ENCODE results near the gene TRH.
A peak's percentile ranks its signal among the peaks of the same experiment; 100 is the strongest.

TRH gene

GRCh38 chr3:129974564-129974832, at the start of gene TRH:
Gene TRH (plus strand): TSS chr3:129974720. CDS start chr3:129975817, 1,097 bp downstream.
- Histone ChIP-seq H3K9me3 (ENCODE audit: control insufficient read depth in 2 of 2, low read length in 2 of 2) (no peaks in the 10 kb centered on the region), H3K9ac (ENCODE audit: low read length in 2 of 2) (no peak within 1 kb of the TSS), H3K36me3 (ENCODE audit: control insufficient read depth in 2 of 2, insufficient read depth in 2 of 2, low read length in 2 of 2) (no peaks in the 10 kb centered on the region), H3K27ac (ENCODE audit: low read length) (no peak within 1 kb of the TSS), H3K4me1 (ENCODE audit: control insufficient read depth, insufficient read depth, low read length) (peaks cover 12% of the 10 kb centered on the region), H3K4me3 (ENCODE audit: low read length in 2 of 2) (peak within 1 kb of the TSS; percentile 13 to 64), H3K27me3 (ENCODE audit: control insufficient read depth in 1 of 2, insufficient read depth in 2 of 2, low read length in 2 of 2) (peaks cover 39 to 53% of the 10 kb centered on the region in 2 donors)

- peaks cover 8 to 13% of the 10 kb centered on the region in 2 donors for H3K9me3 ChIP-seq (ENCODE audit: control insufficient read depth in 2 of 2, low read length in 2 of 2)
- no peak overlapping the region for H3K4me3 ChIP-seq (ENCODE audit: low read length in 2 of 2)
- no peaks in the 10 kb centered on the region for H3K27me3 ChIP-seq (ENCODE audit: control insufficient read depth in 1 of 2, insufficient read depth in 2 of 2, low read length in 2 of 2)
- no peaks in the 10 kb centered on the region for H3K36me3 ChIP-seq (ENCODE audit: control insufficient read depth in 2 of 2, insufficient read depth in 2 of 2, low read length in 2 of 2)
- H3K4me1 ChIP-seq (ENCODE audit: control insufficient read depth, insufficient read depth, low read length), result no peaks in the 10 kb centered on the region
- H3K9ac ChIP-seq (ENCODE audit: low read length in 2 of 2), result no peak overlapping the region
- no peak overlapping the region for H3K27ac ChIP-seq (ENCODE audit: low read length)
These were observed 47.4 kb upstream of the TRH start for GRCh38 chr3:129927072-129927471.

GRCh38 chr3:129929383-129929782, 45.1 kb upstream of the TRH start:
- no peak overlapping the region for H3K27ac ChIP-seq (ENCODE audit: low read length)
- no peaks in the 10 kb centered on the region for H3K36me3 ChIP-seq (ENCODE audit: control insufficient read depth in 2 of 2, insufficient read depth in 2 of 2, low read length in 2 of 2)
- H3K4me3 ChIP-seq (ENCODE audit: low read length in 2 of 2), result no peak overlapping the region
- peaks cover 0 to 2% of the 10 kb centered on the region in 2 donors for H3K27me3 ChIP-seq (ENCODE audit: control insufficient read depth in 1 of 2, insufficient read depth in 2 of 2, low read length in 2 of 2)
- no peak overlapping the region for H3K9ac ChIP-seq (ENCODE audit: low read length in 2 of 2)
- peaks cover 2% of the 10 kb centered on the region for H3K4me1 ChIP-seq (ENCODE audit: control insufficient read depth, insufficient read depth, low read length)
- H3K9me3 ChIP-seq (ENCODE audit: control insufficient read depth in 2 of 2, low read length in 2 of 2), result peaks cover 4 to 13% of the 10 kb centered on the region in 2 donors

- Histone ChIP-seq H3K9me3 (ENCODE audit: control insufficient read depth in 2 of 2, low read length in 2 of 2) (peaks cover 4 to 13% of the 10 kb centered on the region in 2 donors), H3K27ac (ENCODE audit: low read length) (no peak overlapping the region), H3K27me3 (ENCODE audit: control insufficient read depth in 1 of 2, insufficient read depth in 2 of 2, low read length in 2 of 2) (peaks cover 0 to 2% of the 10 kb centered on the region in 2 donors), H3K4me1 (ENCODE audit: control insufficient read depth, insufficient read depth, low read length) (peaks cover 3% of the 10 kb centered on the region), H3K36me3 (ENCODE audit: control insufficient read depth in 2 of 2, insufficient read depth in 2 of 2, low read length in 2 of 2) (no peaks in the 10 kb centered on the region), H3K4me3 (ENCODE audit: low read length in 2 of 2) (no peak overlapping the region), H3K9ac (ENCODE audit: low read length in 2 of 2) (no peak overlapping the region)
These were observed 41.0 kb upstream of the TRH start for GRCh38 chr3:129933471-129933870.

GRCh38 chr3:129934234-129935123, 40.0 kb upstream of the TRH start:
- peaks cover 4 to 10% of the 10 kb centered on the region in 2 donors for H3K9me3 ChIP-seq (ENCODE audit: control insufficient read depth in 2 of 2, low read length in 2 of 2)
- no peak overlapping the region for H3K9ac ChIP-seq (ENCODE audit: low read length in 2 of 2)
- no peak overlapping the region for H3K27ac ChIP-seq (ENCODE audit: low read length)
- H3K36me3 ChIP-seq (ENCODE audit: control insufficient read depth in 2 of 2, insufficient read depth in 2 of 2, low read length in 2 of 2), result no peaks in the 10 kb centered on the region
- H3K4me3 ChIP-seq (ENCODE audit: low read length in 2 of 2), result peak overlapping the region; percentile 58 to 64
- H3K4me1 ChIP-seq (ENCODE audit: control insufficient read depth, insufficient read depth, low read length), result peaks cover 3% of the 10 kb centered on the region
- H3K27me3 ChIP-seq (ENCODE audit: control insufficient read depth in 1 of 2, insufficient read depth in 2 of 2, low read length in 2 of 2), result peaks cover 0 to 2% of the 10 kb centered on the region in 2 donors

GRCh38 chr3:129936757-129937156, 37.8 kb upstream of the TRH start:
- no peak overlapping the region for H3K27ac ChIP-seq (ENCODE audit: low read length)
- H3K9ac ChIP-seq (ENCODE audit: low read length in 2 of 2), result peak overlapping the region in 1 of 2 donors; percentile 1
- peaks cover 0 to 2% of the 10 kb centered on the region in 2 donors for H3K27me3 ChIP-seq (ENCODE audit: control insufficient read depth in 1 of 2, insufficient read depth in 2 of 2, low read length in 2 of 2)
- H3K9me3 ChIP-seq (ENCODE audit: control insufficient read depth in 2 of 2, low read length in 2 of 2), result no peaks in the 10 kb centered on the region
- H3K4me3 ChIP-seq (ENCODE audit: low read length in 2 of 2), result peak overlapping the region in 1 of 2 donors; percentile 57
- H3K36me3 ChIP-seq (ENCODE audit: control insufficient read depth in 2 of 2, insufficient read depth in 2 of 2, low read length in 2 of 2), result no peaks in the 10 kb centered on the region
- H3K4me1 ChIP-seq (ENCODE audit: control insufficient read depth, insufficient read depth, low read length), result peaks cover 3% of the 10 kb centered on the region

- H3K4me1 ChIP-seq (ENCODE audit: control insufficient read depth, insufficient read depth, low read length), result peaks cover 3% of the 10 kb centered on the region
These were observed 36.8 kb upstream of the TRH start for GRCh38 chr3:129937717-129938116.

GRCh38 chr3:129938140-129938930, 36.2 kb upstream of the TRH start:
- H3K9ac ChIP-seq (ENCODE audit: low read length in 2 of 2), result no peak overlapping the region
- H3K27ac ChIP-seq (ENCODE audit: low read length), result no peak overlapping the region
- no peaks in the 10 kb centered on the region for H3K9me3 ChIP-seq (ENCODE audit: control insufficient read depth in 2 of 2, low read length in 2 of 2)
- no peaks in the 10 kb centered on the region for H3K36me3 ChIP-seq (ENCODE audit: control insufficient read depth in 2 of 2, insufficient read depth in 2 of 2, low read length in 2 of 2)
- no peak overlapping the region for H3K4me3 ChIP-seq (ENCODE audit: low read length in 2 of 2)
- H3K27me3 ChIP-seq (ENCODE audit: control insufficient read depth in 1 of 2, insufficient read depth in 2 of 2, low read length in 2 of 2), result peaks cover 0 to 2% of the 10 kb centered on the region in 2 donors
- H3K4me1 ChIP-seq (ENCODE audit: control insufficient read depth, insufficient read depth, low read length), result peaks cover 3% of the 10 kb centered on the region

More at GRCh38 chr3:129937717-129938116, 36.8 kb upstream of the TRH start:
- H3K27ac ChIP-seq (ENCODE audit: low read length), result no peak overlapping the region
- H3K27me3 ChIP-seq (ENCODE audit: control insufficient read depth in 1 of 2, insufficient read depth in 2 of 2, low read length in 2 of 2), result peaks cover 0 to 2% of the 10 kb centered on the region in 2 donors
- no peaks in the 10 kb centered on the region for H3K36me3 ChIP-seq (ENCODE audit: control insufficient read depth in 2 of 2, insufficient read depth in 2 of 2, low read length in 2 of 2)
- H3K9me3 ChIP-seq (ENCODE audit: control insufficient read depth in 2 of 2, low read length in 2 of 2), result no peaks in the 10 kb centered on the region
- H3K9ac ChIP-seq (ENCODE audit: low read length in 2 of 2), result no peak overlapping the region
- no peak overlapping the region for H3K4me3 ChIP-seq (ENCODE audit: low read length in 2 of 2)

- Histone ChIP-seq H3K4me1 (ENCODE audit: control insufficient read depth, insufficient read depth, low read length) (no peaks in the 10 kb centered on the region), H3K27ac (ENCODE audit: low read length) (no peak overlapping the region), H3K9ac (ENCODE audit: low read length in 2 of 2) (no peak overlapping the region), H3K27me3 (ENCODE audit: control insufficient read depth in 1 of 2, insufficient read depth in 2 of 2, low read length in 2 of 2) (no peaks in the 10 kb centered on the region), H3K9me3 (ENCODE audit: control insufficient read depth in 2 of 2, low read length in 2 of 2) (no peaks in the 10 kb centered on the region), H3K4me3 (ENCODE audit: low read length in 2 of 2) (no peak overlapping the region), H3K36me3 (ENCODE audit: control insufficient read depth in 2 of 2, insufficient read depth in 2 of 2, low read length in 2 of 2) (no peaks in the 10 kb centered on the region)
These were observed 34.4 kb upstream of the TRH start for GRCh38 chr3:129940086-129940485.

- Histone ChIP-seq H3K9ac (ENCODE audit: low read length in 2 of 2) (no peak overlapping the region), H3K36me3 (ENCODE audit: control insufficient read depth in 2 of 2, insufficient read depth in 2 of 2, low read length in 2 of 2) (no peaks in the 10 kb centered on the region), H3K4me1 (ENCODE audit: control insufficient read depth, insufficient read depth, low read length) (no peaks in the 10 kb centered on the region), H3K4me3 (ENCODE audit: low read length in 2 of 2) (no peak overlapping the region), H3K27ac (ENCODE audit: low read length) (no peak overlapping the region), H3K27me3 (ENCODE audit: control insufficient read depth in 1 of 2, insufficient read depth in 2 of 2, low read length in 2 of 2) (peaks cover 0 to 3% of the 10 kb centered on the region in 2 donors), H3K9me3 (ENCODE audit: control insufficient read depth in 2 of 2, low read length in 2 of 2) (peaks cover 2 to 5% of the 10 kb centered on the region in 2 donors)
These were observed 32.2 kb upstream of the TRH start for GRCh38 chr3:129942296-129942695.
